Mucosa of descending colon (tissue), 3 donors: ENCODE results near the gene INSL3. TPM values are rescaled to one million over a fixed set of nuclear protein-coding genes. Genes with fewer than 3 reads are reported as not detected.
"Not testable (repeated sequence)": the region's sequence is repeated elsewhere in the genome, so short reads cannot be mapped to it uniquely, and the experiment has no call there.

Source experiments
- ATAC-seq: fragments of 200-7000 bp; cut with Tn5 transposase; one replicate; pipeline ENCODE4 v1.9.1; 2020; ENCODE audit warnings: mild to moderate bottlenecking, moderate library complexity
- DNase-seq, 3 donors: peaks; one replicate each; pipeline ENCODE4 v3.0.0-alpha.2; 2020
- H3K36me3 ChIP-seq: fragments of 200-600 bp; one replicate; pipeline ENCODE4 v1.8.0; 2021; ENCODE audit warnings: low read depth, mild to moderate bottlenecking
- H3K4me1 ChIP-seq: fragments of 200-600 bp; one replicate; pipeline ENCODE4 v1.8.0; 2021; ENCODE audit warnings: low read depth, mild to moderate bottlenecking
- H3K4me3 ChIP-seq: fragments of 200-600 bp; one replicate; pipeline ENCODE4 v1.8.0; 2021; ENCODE audit warnings: mild to moderate bottlenecking
- H3K9me3 ChIP-seq: fragments of 200-600 bp; one replicate; pipeline ENCODE4 v1.8.0; 2021; ENCODE audit warnings: mild to moderate bottlenecking
- CTCF ChIP-seq: fragments of 200-600 bp; IDR thresholded peaks from one replicate; pipeline ENCODE4 v1.8.0; 2022; ENCODE audit warnings: antibody characterized with exemption, mild to moderate bottlenecking
- intact Hi-C, 2 donors: fragments of 100-400 bp; cut with DNase I in 1 of 2; cut with micrococcal nuclease in 1 of 2; formaldehyde crosslinking; loops; one replicate each; pipeline versions ENCODE4 v1.11.0 to v1.11.1; 2022; cut with DNase I, micrococcal nuclease
- total RNA-seq, 3 donors: library from RNA; stranded (reverse); fragmentation: NEBNext Ultra II Directional in 2 of 3; extraction: Animal tissue kit (Norgen Biotek cat#: 25700) in 2 of 3; gene quantifications; one replicate each; pipeline versions ENCODE4 v1.2.1 to v1.2.4, GENCODE V29; 2021 to 2023
- donor health status: DM: no; HTN: no; CAD: no; lungs with moderate emphysema.
- donor health status: DM: no; HTN: no; CAD: no.
- donor health status: DM: no; HTN: yes; CAD: no.

The INSL3 gene
- total RNA-seq, 3 donors from 2014 or later: not detected

GRCh38 chr19:17788632-17789031, 32.7 kb downstream of the INSL3 start:
- intact Hi-C loops: no loop called here
- no peaks in the 10 kb centered on the region for H3K36me3 ChIP-seq
- H3K9me3 ChIP-seq: no peaks in the 10 kb centered on the region
- TF ChIP-seq CTCF: no peak
- no peak for DNase-seq
- peaks cover 23% of the 10 kb centered on the region for H3K4me1 ChIP-seq
- no peak overlapping the region for H3K4me3 ChIP-seq
- ATAC-seq: no peak

GRCh38 chr19:17787274-17787913, 33.9 kb downstream of the INSL3 start:
- ATAC-seq: no peak
- TF ChIP-seq CTCF: no peak
- Histone ChIP-seq H3K36me3 (no peaks in the 10 kb centered on the region), H3K9me3 (no peaks in the 10 kb centered on the region), H3K4me3 (no peak overlapping the region), H3K4me1 (peaks cover 23% of the 10 kb centered on the region)
- intact Hi-C loops: no loop called here
- DNase-seq: no peak

- peak; percentile 76 for TF ChIP-seq CTCF
- intact Hi-C loops: no loop called here
- ATAC-seq (peak; percentile 80), DNase-seq (peak in 2 of 3 donors; percentile 69 to 81)
- H3K4me1 ChIP-seq: no peaks in the 10 kb centered on the region
- no peaks in the 10 kb centered on the region for H3K36me3 ChIP-seq
- no peak overlapping the region for H3K4me3 ChIP-seq
- no peaks in the 10 kb centered on the region for H3K9me3 ChIP-seq
Measured at GRCh38 chr19:17784201-17785008, 36.9 kb downstream of the INSL3 start.

GRCh38 chr19:17783721-17784120, 37.6 kb downstream of the INSL3 start:
- H3K9me3 ChIP-seq, H3K4me3 ChIP-seq, DNase-seq, ATAC-seq, intact Hi-C loops, H3K36me3 ChIP-seq, H3K4me1 ChIP-seq: not testable (repeated sequence)

GRCh38 chr19:17780781-17781180, 40.5 kb downstream of the INSL3 start:
- Histone ChIP-seq H3K4me1 (no peaks in the 10 kb centered on the region), H3K36me3 (no peaks in the 10 kb centered on the region), H3K9me3 (no peaks in the 10 kb centered on the region), H3K4me3 (no peak overlapping the region)
- TF ChIP-seq CTCF: no peak
- ATAC-seq (no peak), DNase-seq (no peak)
- intact Hi-C loops: no loop called here
